ENCODE results near the gene IGSF22.

DNA sequence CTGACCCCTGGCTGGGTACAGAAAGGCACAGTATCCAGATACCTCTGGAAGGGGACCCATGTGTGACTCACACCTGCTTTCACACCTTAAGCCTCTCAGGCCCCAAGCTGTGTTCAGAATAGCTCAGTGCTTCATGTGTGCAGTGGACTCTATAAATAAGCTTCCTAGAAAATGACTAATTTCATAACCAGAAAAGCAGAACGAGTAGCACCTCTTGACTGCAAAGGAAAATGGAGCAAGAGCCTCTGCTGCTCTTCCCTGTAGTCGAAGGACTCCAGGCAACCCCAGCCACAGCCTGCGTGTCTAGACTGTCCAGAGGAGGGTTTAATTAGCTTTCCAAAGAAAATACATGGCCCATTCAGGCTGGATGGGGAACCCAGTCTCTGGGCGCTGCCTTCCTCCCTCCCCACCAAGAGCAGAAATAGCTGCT, 42.5 kb upstream of the IGSF22 start:
- no peak for TF ChIP-seq POLR2A (IDR thresholded peaks at IDR 0.05)
- TF ChIP-seq, protein P1, sequence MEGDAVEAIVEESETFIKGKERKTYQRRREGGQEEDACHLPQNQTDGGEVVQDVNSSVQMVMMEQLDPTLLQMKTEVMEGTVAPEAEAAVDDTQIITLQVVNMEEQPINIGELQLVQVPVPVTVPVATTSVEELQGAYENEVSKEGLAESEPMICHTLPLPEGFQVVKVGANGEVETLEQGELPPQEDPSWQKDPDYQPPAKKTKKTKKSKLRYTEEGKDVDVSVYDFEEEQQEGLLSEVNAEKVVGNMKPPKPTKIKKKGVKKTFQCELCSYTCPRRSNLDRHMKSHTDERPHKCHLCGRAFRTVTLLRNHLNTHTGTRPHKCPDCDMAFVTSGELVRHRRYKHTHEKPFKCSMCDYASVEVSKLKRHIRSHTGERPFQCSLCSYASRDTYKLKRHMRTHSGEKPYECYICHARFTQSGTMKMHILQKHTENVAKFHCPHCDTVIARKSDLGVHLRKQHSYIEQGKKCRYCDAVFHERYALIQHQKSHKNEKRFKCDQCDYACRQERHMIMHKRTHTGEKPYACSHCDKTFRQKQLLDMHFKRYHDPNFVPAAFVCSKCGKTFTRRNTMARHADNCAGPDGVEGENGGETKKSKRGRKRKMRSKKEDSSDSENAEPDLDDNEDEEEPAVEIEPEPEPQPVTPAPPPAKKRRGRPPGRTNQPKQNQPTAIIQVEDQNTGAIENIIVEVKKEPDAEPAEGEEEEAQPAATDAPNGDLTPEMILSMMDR (IDR thresholded peaks at IDR 0.05) = no peak

Measured in upper lobe of left lung (tissue), 4 donors.